Measurements from ENCODE around the gene TUFT1.

The TUFT1 gene

DNA sequence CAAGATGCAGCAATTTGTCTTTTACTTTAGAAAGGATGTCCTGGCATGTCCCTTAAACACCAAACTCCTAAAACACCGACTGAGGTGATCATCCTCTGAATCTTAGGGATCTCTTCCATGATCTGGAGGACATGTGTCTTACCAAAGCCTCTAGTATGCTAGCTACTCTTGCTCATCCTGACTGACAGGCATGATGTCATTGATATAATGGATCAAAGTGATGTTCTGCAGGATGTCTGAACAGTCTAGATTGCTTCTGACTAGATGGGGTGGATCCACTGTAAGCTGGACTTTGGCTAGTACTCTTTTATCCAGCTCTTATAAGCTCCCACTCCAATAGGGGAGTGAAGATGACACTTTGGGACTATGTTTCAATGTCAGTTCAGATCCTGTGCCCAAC is 40.2 kb upstream of the TUFT1 start:
- ChIA-PET POLR2A (interaction anchor here (1.0 kb wide), 1 partner anchor 11 kb away, joined by 3 read pairs; the partner anchor contains the start of gene CGN), CTCF (no interaction called here)
- TF ChIP-seq CTBP1 (IDR thresholded peaks at IDR 0.05; ENCODE audit: borderline replicate concordance): no peak
- TF ChIP-seq BHLHE40 (IDR thresholded peaks at IDR 0.05; ENCODE audit: borderline replicate concordance): no peak
- no peak for TF ChIP-seq FOXK2 (IDR thresholded peaks at IDR 0.05)
- no peak for TF ChIP-seq LEF1 (IDR thresholded peaks at IDR 0.05; ENCODE audit: borderline replicate concordance)
- no peak for TF ChIP-seq ELF4 (IDR thresholded peaks at IDR 0.05)
- TF ChIP-seq TARDBP (IDR thresholded peaks at IDR 0.05): no peak
- TF ChIP-seq ZNF384 (IDR thresholded peaks at IDR 0.05): no peak
- TF ChIP-seq HDGF (IDR thresholded peaks at IDR 0.05; ENCODE audit: borderline replicate concordance): no peak
- TF ChIP-seq L3MBTL2 (conservative IDR thresholded peaks at IDR 0.05): no peak
- TF ChIP-seq FOXM1 (IDR thresholded peaks at IDR 0.05; ENCODE audit: borderline replicate concordance): no peak
- TF ChIP-seq NFRKB (IDR thresholded peaks at IDR 0.05): no peak
- TF ChIP-seq FOXA1 (IDR thresholded peaks at IDR 0.05): no peak
- no peak for TF ChIP-seq ARNT (IDR thresholded peaks at IDR 0.05)
- no peak for TF ChIP-seq SUZ12 (IDR thresholded peaks at IDR 0.05)
- TF ChIP-seq, protein P1, sequence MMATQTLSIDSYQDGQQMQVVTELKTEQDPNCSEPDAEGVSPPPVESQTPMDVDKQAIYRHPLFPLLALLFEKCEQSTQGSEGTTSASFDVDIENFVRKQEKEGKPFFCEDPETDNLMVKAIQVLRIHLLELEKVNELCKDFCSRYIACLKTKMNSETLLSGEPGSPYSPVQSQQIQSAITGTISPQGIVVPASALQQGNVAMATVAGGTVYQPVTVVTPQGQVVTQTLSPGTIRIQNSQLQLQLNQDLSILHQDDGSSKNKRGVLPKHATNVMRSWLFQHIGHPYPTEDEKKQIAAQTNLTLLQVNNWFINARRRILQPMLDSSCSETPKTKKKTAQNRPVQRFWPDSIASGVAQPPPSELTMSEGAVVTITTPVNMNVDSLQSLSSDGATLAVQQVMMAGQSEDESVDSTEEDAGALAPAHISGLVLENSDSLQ (IDR thresholded peaks at IDR 0.05): no peak
- TF ChIP-seq SP1 (IDR thresholded peaks at IDR 0.05): no peak
- no peak for DNase-seq (ENCODE audit: extremely low spot score)

- ChIA-PET POLR2A (interaction anchor here (1.6 kb wide), 1 partner anchor 9 kb away, joined by 9 read pairs; the partner anchor contains the start of gene CGN), CTCF (no interaction called here)
- no peak for DNase-seq (ENCODE audit: extremely low spot score)
- no peak for TF ChIP-seq SP1 (IDR thresholded peaks at IDR 0.05)
- TF ChIP-seq ZNF384 (IDR thresholded peaks at IDR 0.05): peak; percentile 89
These were observed 38.6 kb upstream of the TUFT1 start for GRCh38 chr1:151501474-151501873.

DNA sequence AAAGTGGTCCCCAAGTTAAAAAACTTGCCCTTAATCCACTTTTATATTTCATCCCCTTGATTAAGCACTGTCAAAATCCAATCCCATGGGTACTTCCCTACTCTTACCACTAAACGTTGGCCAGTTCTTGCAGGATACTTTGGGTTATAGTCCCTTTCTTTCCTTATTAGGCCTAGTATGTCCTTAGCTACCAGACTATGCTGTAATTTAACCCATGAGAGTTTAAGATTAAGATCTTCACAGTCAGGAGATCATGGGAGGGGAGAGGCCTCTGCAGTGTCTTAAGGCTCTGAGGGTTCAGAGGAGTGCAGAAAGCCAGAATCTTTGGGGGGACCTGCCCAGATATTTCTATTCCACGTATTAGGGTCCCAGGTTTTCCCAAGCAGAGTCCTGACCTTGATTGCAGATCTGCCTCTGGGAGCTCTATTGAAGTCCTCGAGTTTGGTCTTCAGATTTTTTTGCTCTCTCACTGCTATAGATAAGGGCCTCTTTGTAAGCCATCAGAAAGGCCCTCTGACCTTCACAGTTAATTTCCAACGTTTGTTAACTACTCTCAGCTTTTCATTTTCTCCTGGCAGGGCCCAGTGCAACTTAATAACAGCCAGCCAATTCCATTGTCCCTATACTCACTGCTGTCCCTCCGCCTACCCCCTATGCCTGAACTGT is 37.9 kb upstream of the TUFT1 start:
- no peak for DNase-seq (ENCODE audit: extremely low spot score)
- TF ChIP-seq SP1 (IDR thresholded peaks at IDR 0.05) (no peak), FOXA1 (IDR thresholded peaks at IDR 0.05) (no peak), NFRKB (IDR thresholded peaks at IDR 0.05) (no peak), ELF4 (IDR thresholded peaks at IDR 0.05) (no peak), BHLHE40 (IDR thresholded peaks at IDR 0.05; ENCODE audit: borderline replicate concordance) (no peak), SUZ12 (IDR thresholded peaks at IDR 0.05) (no peak), L3MBTL2 (conservative IDR thresholded peaks at IDR 0.05) (no peak), TARDBP (IDR thresholded peaks at IDR 0.05) (no peak), HDGF (IDR thresholded peaks at IDR 0.05; ENCODE audit: borderline replicate concordance) (no peak), LEF1 (IDR thresholded peaks at IDR 0.05; ENCODE audit: borderline replicate concordance) (no peak), ZNF384 (IDR thresholded peaks at IDR 0.05) (no peak), CTBP1 (IDR thresholded peaks at IDR 0.05; ENCODE audit: borderline replicate concordance) (no peak), FOXK2 (IDR thresholded peaks at IDR 0.05) (no peak), ARNT (IDR thresholded peaks at IDR 0.05) (no peak)
- ChIA-PET CTCF (no interaction called here), POLR2A (interaction anchor here (0.6 to 1.6 kb wide), 2 partner anchors 9 to 220 kb away, joined by 3 to 9 read pairs; partner anchors contain the start of genes CGN and ZNF687)

- POLR2A ChIA-PET: interaction anchor here (0.6 to 1.6 kb wide), 4 partner anchors 8 to 221 kb away, joined by 3 to 9 read pairs (median 3); partner anchors contain the start of genes CGN, TUFT1 and ZNF687
- no peak for DNase-seq (ENCODE audit: extremely low spot score)
- CTCF ChIA-PET: no interaction called here
- TF ChIP-seq, protein P1 (IDR thresholded peaks at IDR 0.05): no peak
- no peak for TF ChIP-seq CTBP1 (IDR thresholded peaks at IDR 0.05; ENCODE audit: borderline replicate concordance)
- no peak for TF ChIP-seq ZNF384 (IDR thresholded peaks at IDR 0.05)
- TF ChIP-seq ARNT (IDR thresholded peaks at IDR 0.05): no peak
- no peak for TF ChIP-seq SP1 (IDR thresholded peaks at IDR 0.05)
- TF ChIP-seq HDGF (IDR thresholded peaks at IDR 0.05; ENCODE audit: borderline replicate concordance): no peak
- no peak for TF ChIP-seq L3MBTL2 (conservative IDR thresholded peaks at IDR 0.05)
- TF ChIP-seq ELF4 (IDR thresholded peaks at IDR 0.05): no peak
These were observed 37.0 kb upstream of the TUFT1 start for GRCh38 chr1:151502859-151503780.

DNA sequence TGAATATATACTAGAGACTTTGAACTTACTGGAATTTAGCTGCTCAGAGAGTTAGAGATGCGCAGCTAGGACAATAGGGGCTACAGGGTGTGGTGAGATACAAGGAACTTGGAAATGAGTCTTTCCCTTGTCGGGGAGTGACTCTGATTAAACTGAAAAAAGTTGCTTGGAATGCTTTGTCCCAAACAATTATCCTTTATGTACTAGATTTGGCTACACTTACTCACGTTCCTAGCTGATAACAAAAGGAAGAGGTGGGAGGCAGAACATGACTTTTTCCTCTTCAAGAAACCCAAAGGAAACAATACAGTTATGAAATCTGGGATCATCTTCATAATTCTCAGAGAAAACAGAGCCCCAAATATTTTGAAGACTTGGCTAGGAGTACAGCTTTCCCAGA is 35.9 kb upstream of the TUFT1 start:
- no peak for TF ChIP-seq L3MBTL2 (conservative IDR thresholded peaks at IDR 0.05)
- TF ChIP-seq FOXK2 (IDR thresholded peaks at IDR 0.05): no peak
- no peak for TF ChIP-seq BHLHE40 (IDR thresholded peaks at IDR 0.05; ENCODE audit: borderline replicate concordance)
- TF ChIP-seq ELF4 (IDR thresholded peaks at IDR 0.05): no peak
- TF ChIP-seq TARDBP (IDR thresholded peaks at IDR 0.05): no peak
- TF ChIP-seq CTBP1 (IDR thresholded peaks at IDR 0.05; ENCODE audit: borderline replicate concordance): no peak
- TF ChIP-seq NFRKB (IDR thresholded peaks at IDR 0.05): no peak
- TF ChIP-seq LEF1 (IDR thresholded peaks at IDR 0.05; ENCODE audit: borderline replicate concordance): no peak
- TF ChIP-seq, protein P1 (IDR thresholded peaks at IDR 0.05): no peak
- TF ChIP-seq ZNF384 (IDR thresholded peaks at IDR 0.05): no peak
- TF ChIP-seq SP1 (IDR thresholded peaks at IDR 0.05): no peak
- TF ChIP-seq SUZ12 (IDR thresholded peaks at IDR 0.05): no peak
- TF ChIP-seq FOXA1 (IDR thresholded peaks at IDR 0.05): no peak
- TF ChIP-seq ARNT (IDR thresholded peaks at IDR 0.05): no peak
- no peak for TF ChIP-seq HDGF (IDR thresholded peaks at IDR 0.05; ENCODE audit: borderline replicate concordance)
- TF ChIP-seq FOXM1 (IDR thresholded peaks at IDR 0.05; ENCODE audit: borderline replicate concordance): no peak
- ChIA-PET POLR2A (interaction anchor here (1.2 kb wide), 1 partner anchor 35 kb away, joined by 3 read pairs; the partner anchor contains the start of gene TUFT1), CTCF (interaction anchor here (0.6 kb wide), 1 partner anchor 132 kb away, joined by 3 read pairs; no protein-coding TSS in a partner anchor)

More for the DNA sequence above, 35.9 kb upstream of the TUFT1 start:
- DNase-seq (ENCODE audit: extremely low spot score): no peak
